Activated naive CD4-positive, alpha-beta T cell treated with anti-CD3 and anti-CD28 coated beads, Interleukin-2, amount 50 U/mL, for 24 hours (primary cell): Measurements from ENCODE around the gene SLC29A4.
"Not testable (repeated sequence)": the region's sequence is repeated elsewhere in the genome, so short reads cannot be mapped to it uniquely, and the experiment has no call there.

Experiments
- H3K27ac Mint-ChIP-seq: one replicate; pipeline ENCODE4 v1.8.0; 2021; ENCODE audit warnings: mild to moderate bottlenecking, mixed read lengths
- H3K27me3 Mint-ChIP-seq: one replicate; pipeline ENCODE4 v1.8.0; 2021; ENCODE audit warnings: mixed read lengths
- H3K36me3 Mint-ChIP-seq: one replicate; pipeline ENCODE4 v1.8.0; 2021; ENCODE audit warnings: mixed read lengths
- H3K4me1 Mint-ChIP-seq: one replicate; pipeline ENCODE4 v1.8.0; 2021; ENCODE audit warnings: mixed read lengths
- H3K4me3 Mint-ChIP-seq: one replicate; pipeline ENCODE4 v1.8.0; 2021; ENCODE audit warnings: mild to moderate bottlenecking, mixed read lengths
- H3K9me3 Mint-ChIP-seq: one replicate; pipeline ENCODE4 v1.8.0; 2021; ENCODE audit warnings: mixed read lengths

Gene SLC29A4

GRCh38 chr7:5287373-5287772 is 4.6 kb downstream of the SLC29A4 start:
- not testable (repeated sequence) for H3K4me1 Mint-ChIP-seq, H3K27me3 Mint-ChIP-seq, H3K27ac Mint-ChIP-seq, H3K9me3 Mint-ChIP-seq, H3K36me3 Mint-ChIP-seq, H3K4me3 Mint-ChIP-seq

GRCh38 chr7:5287802-5288201 is 5.1 kb downstream of the SLC29A4 start:
- H3K4me3 Mint-ChIP-seq: no peak overlapping the region
- no peak overlapping the region for H3K27ac Mint-ChIP-seq
- no peaks in the 10 kb centered on the region for H3K36me3 Mint-ChIP-seq
- H3K9me3 Mint-ChIP-seq: no peaks in the 10 kb centered on the region
- peaks cover 2% of the 10 kb centered on the region for H3K27me3 Mint-ChIP-seq
- no peaks in the 10 kb centered on the region for H3K4me1 Mint-ChIP-seq

DNA sequence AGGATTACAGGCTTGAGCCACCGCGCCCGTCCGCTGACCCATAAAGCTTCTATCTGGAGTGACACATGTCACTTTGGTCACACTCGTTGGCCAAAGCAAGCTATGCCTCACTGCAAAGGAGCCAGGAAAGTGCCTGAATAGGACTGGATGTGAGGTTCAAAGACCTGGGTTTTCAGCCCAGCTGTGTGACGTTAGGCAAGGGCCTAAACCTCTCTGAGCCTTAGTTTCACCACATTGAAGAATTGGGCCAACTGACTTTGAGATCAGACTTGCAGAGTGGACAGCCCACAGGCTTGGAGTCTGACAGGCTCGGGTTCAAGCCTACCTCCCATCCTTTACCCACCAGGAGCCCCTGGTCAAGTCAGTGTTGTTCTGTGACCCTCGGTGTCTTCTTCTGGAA is 5.8 kb downstream of the SLC29A4 start:
- H3K27ac Mint-ChIP-seq, H3K9me3 Mint-ChIP-seq, H3K36me3 Mint-ChIP-seq, H3K4me1 Mint-ChIP-seq, H3K4me3 Mint-ChIP-seq, H3K27me3 Mint-ChIP-seq: not testable (repeated sequence)

DNA sequence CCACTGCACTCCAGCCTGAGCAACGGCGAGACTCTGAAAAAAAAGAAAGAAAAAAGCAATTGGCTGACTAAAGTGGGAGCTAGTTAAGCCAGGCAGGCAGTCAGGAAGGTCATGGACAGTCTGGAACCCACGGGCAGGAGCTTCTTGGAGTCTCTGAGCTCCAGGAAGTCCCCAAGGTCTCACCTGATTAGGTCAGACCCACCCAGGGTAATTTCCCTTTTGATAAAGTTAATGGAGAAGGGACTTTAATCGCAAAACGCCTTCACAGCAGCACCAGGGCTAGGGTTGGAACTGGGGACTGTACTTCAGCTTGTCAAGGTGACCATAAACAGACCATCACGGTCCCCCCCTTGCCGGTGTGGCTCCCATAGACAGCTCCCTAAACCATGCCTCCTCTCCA is 6.6 kb downstream of the SLC29A4 start:
- Mint-ChIP-seq H3K27ac (no peak overlapping the region), H3K4me3 (no peak overlapping the region), H3K27me3 (peaks cover under 1% of the 10 kb centered on the region), H3K4me1 (no peaks in the 10 kb centered on the region), H3K36me3 (no peaks in the 10 kb centered on the region), H3K9me3 (no peaks in the 10 kb centered on the region)

- Mint-ChIP-seq H3K4me1 (peaks cover 4% of the 10 kb centered on the region), H3K27ac (no peak overlapping the region), H3K4me3 (no peak overlapping the region), H3K36me3 (no peaks in the 10 kb centered on the region), H3K9me3 (no peaks in the 10 kb centered on the region), H3K27me3 (no peaks in the 10 kb centered on the region)
These were observed 8.6 kb downstream of the SLC29A4 start for GRCh38 chr7:5291301-5291700.

- not testable (repeated sequence) for H3K27me3 Mint-ChIP-seq, H3K4me1 Mint-ChIP-seq, H3K36me3 Mint-ChIP-seq, H3K27ac Mint-ChIP-seq, H3K4me3 Mint-ChIP-seq, H3K9me3 Mint-ChIP-seq
These were observed 9.1 kb downstream of the SLC29A4 start for GRCh38 chr7:5291711-5292335.

DNA sequence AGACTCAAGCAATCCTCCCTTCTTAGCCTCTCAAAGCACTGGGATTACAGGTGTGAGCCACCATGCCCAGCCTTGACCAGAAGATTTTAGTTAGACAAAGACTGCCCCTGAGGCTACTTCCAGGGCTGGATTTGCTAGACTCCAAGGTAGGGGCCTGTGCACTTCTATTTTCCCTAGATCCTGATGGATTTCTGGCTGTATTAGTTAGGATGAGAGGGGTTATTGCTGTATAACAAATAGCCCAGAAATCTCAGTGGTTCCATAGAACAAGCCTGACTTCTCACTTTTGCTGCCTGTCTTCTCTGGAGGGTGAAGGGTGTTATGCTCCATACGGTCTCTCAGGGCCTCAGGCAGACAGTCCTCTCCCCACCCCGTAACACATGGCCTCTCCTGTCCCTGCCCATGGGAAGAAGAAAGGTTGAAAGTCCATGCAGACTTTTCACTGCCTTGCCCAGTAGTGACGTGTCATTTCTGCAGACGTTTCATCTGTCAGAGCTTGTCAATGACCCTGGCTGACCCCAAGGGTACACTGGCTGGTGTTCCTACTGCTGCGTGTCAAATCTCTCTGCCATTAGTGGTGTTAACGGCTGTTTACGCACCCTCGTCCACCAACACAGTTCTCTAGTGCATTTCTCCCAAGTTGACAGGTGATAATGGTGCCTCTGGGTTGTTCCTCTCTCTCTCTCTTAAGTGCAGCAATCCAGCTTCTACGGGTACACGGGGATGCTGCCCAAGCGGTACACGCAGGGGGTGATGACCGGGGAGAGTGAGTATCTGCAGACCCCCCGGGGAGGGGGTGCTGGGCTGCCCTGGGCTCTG is 11.6 kb downstream of the SLC29A4 start:
- H3K27ac Mint-ChIP-seq: no peak overlapping the region
- no peaks in the 10 kb centered on the region for H3K9me3 Mint-ChIP-seq
- H3K27me3 Mint-ChIP-seq: peaks cover 1% of the 10 kb centered on the region
- peaks cover 13% of the 10 kb centered on the region for H3K4me1 Mint-ChIP-seq
- H3K36me3 Mint-ChIP-seq: no peaks in the 10 kb centered on the region
- H3K4me3 Mint-ChIP-seq: no peak overlapping the region

DNA sequence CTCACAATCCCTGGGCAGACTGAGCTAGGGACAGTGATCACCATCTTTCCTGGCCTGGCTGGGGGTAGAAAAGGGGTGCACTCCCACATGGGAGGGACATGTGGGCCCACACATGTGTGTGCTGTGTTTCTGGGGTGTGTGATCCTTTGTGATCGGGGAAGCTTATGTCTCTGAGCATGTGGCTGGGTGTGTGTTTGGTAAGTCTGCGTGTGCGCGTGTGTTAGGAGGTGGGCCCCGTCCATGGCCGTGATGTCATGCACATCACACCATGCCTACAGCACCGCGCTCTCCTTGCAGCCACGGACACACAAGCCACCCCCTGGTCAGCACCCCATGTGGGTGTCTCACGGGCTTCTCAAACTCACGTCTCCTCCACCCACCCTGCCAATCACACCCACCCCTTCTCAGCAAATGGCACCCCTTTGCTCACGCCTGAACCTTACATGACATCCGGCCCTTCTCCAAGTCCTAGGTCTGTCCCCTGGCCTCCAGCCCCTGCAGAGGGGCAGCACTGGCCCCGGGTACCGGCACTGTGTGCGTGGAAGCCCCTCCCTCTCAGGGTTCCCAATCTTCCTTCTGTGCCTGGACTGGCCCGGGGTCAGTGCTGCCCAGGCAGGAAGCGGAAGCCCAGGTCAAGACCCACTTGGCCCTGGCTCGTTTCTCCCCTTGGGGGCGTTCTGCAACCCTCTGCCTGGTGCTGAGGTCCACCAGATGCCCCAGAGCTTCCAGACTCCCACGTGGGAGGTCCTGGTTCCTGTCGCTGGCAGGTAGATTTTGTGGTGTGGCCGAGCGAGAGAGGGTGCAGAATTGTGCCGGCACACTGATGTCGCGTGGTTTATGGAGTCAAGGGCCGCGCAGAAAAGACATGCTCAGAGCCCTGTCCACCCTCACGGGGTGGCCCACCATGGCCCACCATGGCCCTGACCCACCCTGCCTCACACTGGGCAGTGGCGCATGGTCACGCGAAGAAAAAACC is 12.6 kb downstream of the SLC29A4 start:
- peaks cover 1% of the 10 kb centered on the region for H3K27me3 Mint-ChIP-seq
- peak overlapping the region; percentile 83 for H3K27ac Mint-ChIP-seq
- no peaks in the 10 kb centered on the region for H3K9me3 Mint-ChIP-seq
- H3K4me3 Mint-ChIP-seq: peak overlapping the region; percentile 44
- H3K36me3 Mint-ChIP-seq: no peaks in the 10 kb centered on the region
- H3K4me1 Mint-ChIP-seq: peaks cover 13% of the 10 kb centered on the region

DNA sequence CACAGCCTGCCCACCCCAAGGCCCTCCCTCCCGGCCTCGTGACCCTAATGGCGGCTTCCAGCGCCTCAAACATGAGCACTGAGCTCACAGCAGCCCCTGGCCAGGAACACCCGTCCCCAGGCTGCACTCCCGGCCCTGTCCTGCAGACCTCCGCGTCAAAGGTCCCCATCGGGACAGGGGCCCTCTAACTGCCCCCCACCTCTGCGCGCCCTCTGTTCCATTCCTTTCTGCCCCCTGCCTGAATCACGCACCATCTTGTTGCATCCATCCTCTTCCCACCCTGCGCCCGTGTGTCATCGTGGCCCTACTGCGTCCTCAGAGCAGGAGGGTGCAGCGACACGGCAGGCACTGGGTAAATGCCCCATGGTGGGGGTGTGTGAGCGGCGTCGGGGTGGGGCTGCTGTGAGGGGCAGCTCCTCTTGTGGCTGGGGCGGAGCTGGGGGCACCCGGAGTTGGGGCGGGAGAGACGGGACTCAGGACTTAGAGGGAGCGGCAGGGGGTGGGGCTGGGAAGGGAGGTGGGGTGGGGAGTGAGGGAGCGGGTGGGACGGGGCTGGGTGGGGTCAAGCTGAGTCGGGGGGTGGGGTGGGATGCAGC is 13.4 kb downstream of the SLC29A4 start:
- no peak overlapping the region for H3K27ac Mint-ChIP-seq

GRCh38 chr7:5296611-5297226 is 14.0 kb downstream of the SLC29A4 start:
- H3K4me3 Mint-ChIP-seq: peak overlapping the region; percentile 83
- peaks cover 13% of the 10 kb centered on the region for H3K4me1 Mint-ChIP-seq
- peaks cover 1% of the 10 kb centered on the region for H3K27me3 Mint-ChIP-seq
- peak overlapping the region; percentile 65 for H3K27ac Mint-ChIP-seq
- H3K9me3 Mint-ChIP-seq: no peaks in the 10 kb centered on the region
- H3K36me3 Mint-ChIP-seq: no peaks in the 10 kb centered on the region

More for the DNA sequence above, 13.4 kb downstream of the SLC29A4 start:
- Mint-ChIP-seq H3K4me1 (peaks cover 13% of the 10 kb centered on the region), H3K36me3 (no peaks in the 10 kb centered on the region), H3K9me3 (no peaks in the 10 kb centered on the region), H3K4me3 (peak overlapping the region; percentile 44), H3K27me3 (peaks cover 1% of the 10 kb centered on the region)

DNA sequence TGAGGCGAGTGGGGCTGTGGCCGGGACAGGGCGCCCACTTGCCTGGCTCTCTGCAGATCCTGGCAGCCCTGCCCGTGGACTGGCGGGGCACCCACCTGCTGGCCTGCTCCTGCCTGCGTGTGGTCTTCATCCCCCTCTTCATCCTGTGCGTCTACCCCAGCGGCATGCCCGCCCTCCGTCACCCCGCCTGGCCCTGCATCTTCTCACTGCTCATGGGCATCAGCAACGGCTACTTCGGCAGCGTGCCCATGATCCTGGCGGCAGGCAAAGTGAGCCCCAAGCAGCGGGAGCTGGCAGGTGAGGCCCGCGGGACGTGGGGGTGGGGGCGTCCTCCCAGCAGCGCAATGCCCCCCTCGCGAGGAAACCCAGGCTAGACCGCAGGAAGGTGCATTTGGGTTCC is 17.6 kb downstream of the SLC29A4 start:
- Mint-ChIP-seq H3K9me3 (no peaks in the 10 kb centered on the region), H3K4me1 (peaks cover 13% of the 10 kb centered on the region), H3K36me3 (no peaks in the 10 kb centered on the region), H3K27me3 (peaks cover 1% of the 10 kb centered on the region), H3K27ac (no peak overlapping the region), H3K4me3 (no peak overlapping the region)

GRCh38 chr7:5302577-5302976 is 19.8 kb downstream of the SLC29A4 start:
- no peaks in the 10 kb centered on the region for H3K9me3 Mint-ChIP-seq
- H3K4me1 Mint-ChIP-seq: no peaks in the 10 kb centered on the region
- H3K36me3 Mint-ChIP-seq: no peaks in the 10 kb centered on the region
- H3K4me3 Mint-ChIP-seq: no peak overlapping the region
- H3K27ac Mint-ChIP-seq: no peak overlapping the region
- H3K27me3 Mint-ChIP-seq: peaks cover 1% of the 10 kb centered on the region

GRCh38 chr7:5303061-5303460 is 20.3 kb downstream of the SLC29A4 start:
- Mint-ChIP-seq H3K4me3 (no peak overlapping the region), H3K27ac (no peak overlapping the region), H3K9me3 (no peaks in the 10 kb centered on the region), H3K4me1 (no peaks in the 10 kb centered on the region), H3K36me3 (no peaks in the 10 kb centered on the region), H3K27me3 (peaks cover 1% of the 10 kb centered on the region)

DNA sequence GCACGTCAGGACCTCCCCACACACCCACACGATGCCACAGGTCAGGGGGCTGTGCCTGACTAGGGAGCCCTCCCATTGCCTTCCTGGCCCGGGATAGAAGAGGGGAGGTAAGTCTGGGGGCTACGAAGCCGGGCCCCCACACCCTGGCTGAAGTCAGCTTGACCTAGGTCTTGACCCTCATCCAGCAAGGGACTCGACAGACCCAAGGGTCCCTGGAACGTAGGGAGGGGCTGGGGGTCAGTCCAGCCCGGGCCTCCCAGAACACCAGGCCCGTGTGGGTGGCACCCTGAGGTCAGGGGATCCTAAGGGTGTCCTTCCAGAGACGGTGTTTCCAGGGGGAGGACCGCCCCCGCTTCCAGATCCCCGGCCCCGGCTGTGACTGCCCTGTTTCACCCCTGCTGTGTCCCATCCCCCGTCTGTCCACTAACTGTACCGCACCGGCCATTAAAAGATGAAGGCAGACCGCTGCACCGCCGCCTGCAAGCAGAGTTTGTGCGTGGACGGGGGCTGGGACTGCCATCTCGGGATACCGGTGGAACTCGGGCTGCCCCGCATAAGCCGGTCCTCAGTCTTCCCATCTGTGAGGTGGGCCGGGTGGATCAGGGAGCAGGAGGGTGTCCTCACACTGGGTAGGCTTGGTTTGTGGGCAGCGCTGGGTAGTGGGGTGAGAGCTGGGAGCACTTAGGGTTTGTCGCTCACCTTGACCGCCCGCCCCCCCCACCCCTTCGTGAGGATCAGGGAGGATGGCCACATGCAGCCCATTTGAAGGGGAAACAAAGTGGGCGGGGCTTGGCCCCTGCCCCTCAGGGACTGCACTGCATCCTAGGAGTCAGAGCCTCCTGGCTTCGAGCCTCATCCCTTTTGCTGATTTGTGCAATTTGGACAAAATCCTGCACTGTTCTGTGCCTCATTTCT is 21.1 kb downstream of the SLC29A4 start:
- Mint-ChIP-seq H3K4me3 (no peak overlapping the region), H3K27me3 (no peaks in the 10 kb centered on the region), H3K27ac (no peak overlapping the region), H3K9me3 (no peaks in the 10 kb centered on the region), H3K36me3 (peaks cover 4% of the 10 kb centered on the region), H3K4me1 (no peaks in the 10 kb centered on the region)
